Ramos (cell line): Measurements from ENCODE around the gene SH3GL2.

Source experiments
- in situ Hi-C: fragments of 300-500 bp; cut with MboI; formaldehyde crosslinking; loops from one replicate; pipeline ENCODE4 v1.14.3; 2022; ENCODE audit warnings: low sequenced_read_pairs; ENCODE audit not compliant: unreplicated experiment

The SH3GL2 gene

GRCh38 chr9:17609312-17610005 is 30.6 kb downstream of the SH3GL2 start:
- in situ Hi-C loops = no loop called here

GRCh38 chr9:17611342-17611741 is 32.5 kb downstream of the SH3GL2 start:
- in situ Hi-C loops = no loop called here

DNA sequence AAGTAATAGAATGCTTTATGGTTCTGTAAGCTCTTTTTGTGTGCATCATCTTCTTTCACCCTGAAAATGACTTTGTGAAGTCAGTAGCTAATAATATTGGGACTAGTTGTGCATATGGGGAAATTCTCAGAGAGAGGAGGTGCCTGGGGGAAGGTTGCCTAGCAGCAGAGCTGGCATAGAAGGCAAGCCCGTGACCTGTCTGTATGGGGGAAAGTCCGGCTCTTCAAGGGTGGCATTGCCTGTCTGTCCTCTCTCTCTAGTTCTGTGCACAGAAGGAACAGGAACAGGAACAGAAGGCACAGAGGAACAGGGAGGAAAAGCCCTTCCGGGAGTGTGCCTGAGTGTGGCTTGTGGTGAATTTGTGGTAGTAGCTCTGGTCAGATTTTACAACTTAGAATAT is 33.1 kb downstream of the SH3GL2 start:
- in situ Hi-C loops = no loop called here

DNA sequence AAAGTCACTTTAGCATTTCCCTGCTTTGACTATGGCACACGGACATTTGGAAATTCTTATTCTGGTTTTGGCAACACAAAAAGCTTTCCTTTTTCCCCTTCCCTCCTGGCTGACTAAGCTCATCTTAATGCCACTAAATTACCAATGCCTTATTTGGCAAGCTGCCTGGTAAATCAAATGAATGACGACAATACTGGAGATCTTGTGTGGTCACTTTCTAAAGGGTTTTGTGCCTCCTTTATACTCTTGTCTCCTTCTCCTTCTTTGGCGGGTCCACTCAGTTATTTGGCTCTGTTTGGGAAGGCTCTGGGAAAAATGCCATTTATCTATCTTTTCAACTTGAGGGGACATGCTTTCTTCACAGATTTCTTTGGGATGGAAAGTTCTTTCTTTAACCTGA is 34.9 kb downstream of the SH3GL2 start:
- in situ Hi-C loops = no loop called here

GRCh38 chr9:17614250-17614649 is 35.4 kb downstream of the SH3GL2 start:
- in situ Hi-C loops = no loop called here

- in situ Hi-C loops = no loop called here
Measured at GRCh38 chr9:17614903-17615302, 36.0 kb downstream of the SH3GL2 start.

GRCh38 chr9:17622141-17622540 is 43.3 kb downstream of the SH3GL2 start:
- in situ Hi-C loops = no loop called here

DNA sequence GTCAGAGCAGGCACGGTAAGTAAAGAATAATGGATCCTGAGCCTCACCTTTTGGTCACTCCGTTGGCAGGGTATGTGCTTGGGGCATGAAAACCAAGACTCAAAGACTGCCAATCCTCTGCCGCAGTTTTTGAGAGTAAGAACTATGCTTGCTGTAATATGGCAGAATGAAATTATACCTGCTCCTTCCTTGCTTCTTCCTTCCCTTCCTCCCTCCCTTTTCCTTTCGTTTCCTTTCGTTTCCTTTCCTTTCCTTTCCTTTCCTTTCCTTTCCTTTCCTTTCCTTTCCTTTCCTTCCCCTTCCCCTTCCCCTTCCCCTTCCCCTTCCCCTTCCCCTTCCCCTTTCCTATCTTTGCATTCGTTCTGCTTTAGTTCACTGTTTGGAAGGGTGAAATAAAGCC is 43.9 kb downstream of the SH3GL2 start:
- in situ Hi-C loops = no loop called here

- in situ Hi-C loops = no loop called here
Measured at GRCh38 chr9:17623965-17624364, 45.1 kb downstream of the SH3GL2 start.

DNA sequence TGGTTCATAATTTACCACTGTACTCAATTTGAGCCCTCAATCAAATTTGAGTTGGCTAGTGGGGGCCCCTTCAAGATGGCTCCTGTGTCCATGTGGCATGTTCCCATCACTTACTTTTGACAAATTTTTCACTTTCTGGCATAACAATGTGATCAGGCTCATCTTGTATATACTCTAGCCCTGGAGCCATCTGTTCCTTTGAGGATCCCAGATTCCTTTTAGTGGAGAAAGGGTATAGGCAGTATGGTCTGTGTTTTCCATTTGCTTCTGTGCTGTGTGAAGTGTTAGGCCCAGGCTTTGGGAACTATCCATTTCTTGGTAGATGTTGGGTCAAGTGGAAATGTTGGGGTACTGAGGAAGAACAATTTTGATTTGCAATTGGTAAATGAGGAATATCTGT is 45.7 kb downstream of the SH3GL2 start:
- in situ Hi-C loops = no loop called here

DNA sequence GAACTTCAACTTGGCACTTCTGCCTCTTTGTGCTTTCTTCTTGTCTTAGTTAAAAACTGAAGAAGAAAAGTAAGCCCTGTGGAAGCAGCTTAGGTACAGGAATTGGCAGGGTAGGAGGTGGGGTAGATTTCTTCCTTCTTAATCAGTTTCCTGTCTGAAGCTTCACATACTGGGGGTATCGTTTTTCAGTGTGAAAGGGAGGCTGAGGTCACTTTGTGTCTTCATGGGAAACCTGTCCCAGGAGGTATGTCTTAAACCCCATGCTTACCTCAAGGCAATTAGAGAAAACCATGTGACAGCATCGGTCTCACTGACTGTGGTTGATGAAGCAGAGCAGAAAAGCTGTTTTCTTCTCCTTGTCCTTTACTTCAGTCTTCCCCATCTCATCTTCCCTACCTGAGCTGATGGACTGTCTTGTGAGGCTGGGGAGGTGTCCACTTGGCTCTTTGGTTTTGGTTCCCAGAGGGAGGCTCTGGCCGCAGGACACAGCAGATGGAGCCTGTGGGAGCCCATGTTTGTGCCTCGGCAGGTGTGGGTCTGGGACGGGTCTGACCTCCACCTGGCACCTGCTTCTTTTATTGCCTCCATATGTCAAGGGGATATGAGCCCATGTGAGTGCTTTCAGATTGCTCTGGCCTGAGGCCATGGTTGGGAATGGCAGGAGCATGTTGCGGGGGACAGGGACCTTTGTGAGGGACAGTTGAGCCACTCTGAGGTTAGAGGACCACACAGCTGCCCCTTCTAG is 47.0 kb downstream of the SH3GL2 start:
- in situ Hi-C loops = no loop called here

DNA sequence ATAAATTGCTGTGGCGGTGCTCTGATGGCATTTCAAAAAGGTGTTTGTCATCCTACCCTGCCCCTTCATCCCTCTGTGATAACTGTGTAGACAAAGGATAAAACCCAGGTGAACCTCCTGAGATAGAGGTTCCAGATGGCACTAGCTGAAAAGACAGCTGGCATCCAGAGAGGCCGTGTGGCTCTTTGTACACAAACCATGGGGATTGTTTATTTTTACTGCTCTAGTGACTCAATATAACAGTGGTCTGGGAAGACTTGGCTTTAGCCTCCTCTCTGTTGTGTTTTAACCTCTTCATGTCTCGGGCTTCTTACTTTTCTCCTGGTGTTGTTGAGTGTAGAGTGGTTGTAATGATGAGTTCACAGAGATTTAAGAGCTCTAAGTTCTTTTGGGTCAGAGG is 48.8 kb downstream of the SH3GL2 start:
- in situ Hi-C loops = no loop called here

GRCh38 chr9:17628624-17629023 is 49.8 kb downstream of the SH3GL2 start:
- in situ Hi-C loops = no loop called here

GRCh38 chr9:17630531-17630949 is 51.7 kb downstream of the SH3GL2 start:
- in situ Hi-C loops = no loop called here

DNA sequence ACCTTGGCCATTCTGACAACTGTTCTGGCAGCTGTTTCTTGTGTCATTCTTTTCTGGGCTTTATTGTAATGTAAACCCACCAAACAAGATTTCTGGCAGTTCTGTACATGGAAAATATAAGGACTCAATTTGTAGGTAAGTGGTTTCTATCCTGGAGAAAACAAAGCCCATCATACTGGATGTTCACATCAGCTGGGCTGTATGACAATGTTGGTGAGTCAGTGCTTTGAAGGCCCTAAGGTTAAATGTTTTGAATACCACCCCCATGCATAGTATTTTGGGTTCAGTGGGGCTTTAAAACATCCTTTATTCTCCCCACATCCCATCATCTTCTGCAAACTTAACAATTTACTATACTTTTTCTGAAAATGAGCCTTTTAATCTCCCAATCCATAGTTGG is 52.5 kb downstream of the SH3GL2 start:
- in situ Hi-C loops = no loop called here

- in situ Hi-C loops = no loop called here
Measured at GRCh38 chr9:17632994-17633393, 54.1 kb downstream of the SH3GL2 start.

- in situ Hi-C loops = no loop called here
Measured at GRCh38 chr9:17635115-17635890, 56.4 kb downstream of the SH3GL2 start.

GRCh38 chr9:17636349-17636748 is 57.5 kb downstream of the SH3GL2 start:
- in situ Hi-C loops = no loop called here

- in situ Hi-C loops = no loop called here
Measured at GRCh38 chr9:17636821-17637220, 58.0 kb downstream of the SH3GL2 start.

GRCh38 chr9:17637229-17637628 is 58.4 kb downstream of the SH3GL2 start:
- in situ Hi-C loops = no loop called here

GRCh38 chr9:17648516-17648915 is 69.7 kb downstream of the SH3GL2 start:
- in situ Hi-C loops = no loop called here
